HepG2 (cell line): Measurements from ENCODE around the gene CABLES1. TPM values are rescaled to one million over a fixed set of nuclear protein-coding genes. Genes with fewer than 3 reads are reported as not detected.

ENCODE experiments used
- ATAC-seq: fragments of 200-7000 bp; cut with Tn5 transposase; 3 replicates; pipeline ENCODE4 v1.9.1; 2020; ENCODE audit warnings: mild to moderate bottlenecking, moderate library complexity
- BruUV-seq: library from RNA; stranded (reverse); fragments of 400-500 nt; replicated peaks from 2 replicates; lab custom pipeline; 2021; lab: Mats Ljungman, UMichigan
- CTCF ChIA-PET: fragments of 300-600 bp; formaldehyde crosslinking; extraction: SDS; loops from one replicate; lab custom pipeline; 2021; ENCODE audit warnings: low total read pairs, inconsistent platforms, low intra/inter-chr PET ratio; lab: Yijun Ruan, JAX
- POLR2A ChIA-PET: fragments of 350-600 bp; sonication (Branson Sonifier 250); formaldehyde crosslinking; loops from one replicate; lab custom pipeline; 2020; ENCODE audit warnings: antibody characterized with exemption, inconsistent platforms; lab: Yijun Ruan, JAX
- DNase-seq: peaks from one replicate; pipeline ENCODE4 v3.0.0-alpha.2; 2015; ENCODE audit warnings: low spot score
- FAIRE-seq: peaks from 3 replicates; lab custom pipeline; 2011; peaks lifted over from hg19 to GRCh38; lab: Jason Lieb, UNC
- H2AFZ ChIP-seq: one replicate; pipeline ENCODE4 v1.6.1; 2011; ENCODE audit warnings: low read length, inconsistent platforms
- H3K27ac ChIP-seq: fragments of 300-600 bp; 3 replicates; pipeline ENCODE4 v1.8.0; 2011; ENCODE audit warnings: mixed run types, mild to moderate bottlenecking, mixed read lengths, low read length, inconsistent platforms; ENCODE audit not compliant: insufficient read depth; ENCODE audit errors: extremely low read length
- H3K27me3 ChIP-seq, 2 experiments: fragments of 200-600 bp in 1 of 2; 2 replicates in 1 of 2; 3 replicates in 1 of 2; pipeline versions ENCODE4 v1.6.0 to v1.8.0; 2011; ENCODE audit warnings: low read length in 2 of 2, mild to moderate bottlenecking in 2 of 2, moderate library complexity in 2 of 2, inconsistent platforms in 1 of 2; ENCODE audit not compliant: insufficient read depth in 2 of 2, control insufficient read depth in 1 of 2
- H3K36me3 ChIP-seq, 2 experiments: fragments of 200-600 bp in 1 of 2; replicated peaks in 1 of 2; 2 replicates in 1 of 2; 3 replicates in 1 of 2; pipeline versions ENCODE4 v1.5.1 to v1.8.0; 2011; ENCODE audit warnings: low read length in 2 of 2, inconsistent platforms in 1 of 2; ENCODE audit not compliant: insufficient read depth in 2 of 2, control insufficient read depth in 1 of 2
- H3K4me1 ChIP-seq: 2 replicates; pipeline ENCODE4 v1.5.1; 2012; ENCODE audit warnings: low read length, inconsistent platforms; ENCODE audit not compliant: insufficient read depth
- H3K4me2 ChIP-seq: 2 replicates; pipeline ENCODE4 v1.6.0; 2011; ENCODE audit warnings: low read depth, low read length, inconsistent platforms
- H3K4me3 ChIP-seq, 3 experiments: fragments of 200-600 bp in 1 of 3; sonication (generic), shearing (Covaris generic) in 1 of 3; replicated peaks in 1 of 3; 2 replicates each; pipeline ENCODE4 v1.5.1; 2011 to 2016; ENCODE audit warnings: low read length in 3 of 3, inconsistent platforms in 2 of 3, low read depth in 2 of 3, mild to moderate bottlenecking in 2 of 3, control low read depth in 1 of 3, mixed read lengths in 1 of 3; ENCODE audit not compliant: insufficient read depth in 1 of 3
- H3K79me2 ChIP-seq: one replicate; pipeline ENCODE4 v1.6.1; 2011; ENCODE audit warnings: low read length, inconsistent platforms; ENCODE audit not compliant: insufficient read depth
- H3K9ac ChIP-seq: 2 replicates; pipeline ENCODE4 v1.6.0; 2011; ENCODE audit warnings: mild to moderate bottlenecking, low read depth, low read length, inconsistent platforms; ENCODE audit not compliant: insufficient read depth
- H3K9me3 ChIP-seq: 2 replicates; pipeline ENCODE4 v1.5.1; 2012; ENCODE audit warnings: mild to moderate bottlenecking, low read length
- H4K20me1 ChIP-seq: 2 replicates; pipeline ENCODE4 v1.6.0; 2011; ENCODE audit warnings: inconsistent platforms, mild to moderate bottlenecking, low read length, moderate library complexity; ENCODE audit not compliant: insufficient read depth
- ATF7-NPFF ChIP-seq: sonication (generic); formaldehyde crosslinking; IDR thresholded peaks from 2 replicates; pipeline ENCODE4 v1.8.1; 2023; ENCODE audit warnings: mild to moderate bottlenecking, low read depth, missing genetic modification reagents, moderate library complexity
- ELF4 ChIP-seq: sonication (generic); formaldehyde crosslinking; IDR thresholded peaks from 2 replicates; pipeline ENCODE4 v1.5.0; 2020; ENCODE audit warnings: missing genetic modification reagents, mild to moderate bottlenecking, moderate library complexity, borderline replicate concordance
- GABPB1 ChIP-seq: IDR thresholded peaks from 2 replicates; pipeline ENCODE4 v1.6.1; 2016; ENCODE audit warnings: mild to moderate bottlenecking, missing genetic modification reagents, moderate library complexity, missing compliant biosample characterization
- GPN1 ChIP-seq: sonication (generic); formaldehyde crosslinking; IDR thresholded peaks from 2 replicates; pipeline ENCODE4 v1.5.1; 2020; ENCODE audit warnings: missing genetic modification reagents, borderline replicate concordance
- GTF2F1 ChIP-seq: fragments of 150-350 bp; IDR thresholded peaks from 2 replicates; pipeline ENCODE4 v1.6.1; 2014; ENCODE audit warnings: low read length
- HDAC6 ChIP-seq: fragments of 200-600 bp; sonication (generic); IDR thresholded peaks from 2 replicates; pipeline ENCODE4 v1.7.0; 2017; ENCODE audit warnings: mild to moderate bottlenecking, antibody characterized with exemption, low read length, low read depth
- HHEX ChIP-seq: IDR thresholded peaks from 2 replicates; pipeline ENCODE4 v1.6.1; 2016; ENCODE audit warnings: control low read depth
- REST ChIP-seq, 2 experiments: IDR thresholded peaks; 2 replicates each; pipeline ENCODE4 v1.6.1; 2011 to 2012; ENCODE audit warnings: low read length in 2 of 2, borderline replicate concordance in 1 of 2, low read depth in 1 of 2, mild to moderate bottlenecking in 1 of 2, moderate library complexity in 1 of 2
- ZNF317 ChIP-seq: sonication (generic); formaldehyde crosslinking; IDR thresholded peaks from 2 replicates; pipeline ENCODE4 v1.5.0; 2020; ENCODE audit warnings: mild to moderate bottlenecking, missing genetic modification reagents
- ZNF552 ChIP-seq: sonication (generic); formaldehyde crosslinking; IDR thresholded peaks from 2 replicates; pipeline ENCODE4 v1.9.0; 2022; ENCODE audit warnings: missing genetic modification reagents, mild to moderate bottlenecking, borderline replicate concordance
- ZNF761 ChIP-seq: sonication (generic); formaldehyde crosslinking; conservative IDR thresholded peaks from 2 replicates; pipeline ENCODE4 v1.4.0; 2020; ENCODE audit warnings: mild to moderate bottlenecking, missing genetic modification reagents
- ZNF790 ChIP-seq: sonication (generic); formaldehyde crosslinking; IDR thresholded peaks from 2 replicates; pipeline ENCODE4 v1.8.0; 2022; ENCODE audit warnings: missing genetic modification reagents, mild to moderate bottlenecking, borderline replicate concordance
- WGBS: methylation state at CpG from one replicate; pipeline ENCODE4 v1.1.6; 2017; ENCODE audit warnings: low lambda C conversion rate; 5-methylcytosine and 5-hydroxymethylcytosine counted together
- in situ Hi-C: cut with HindIII; loops from 2 replicates; pipeline ENCODE4 v1.10.0; 2017; ENCODE audit warnings: low pct_unique_long_range_greater_than_20kb; ENCODE audit not compliant: extremely low pct_ligation_motif_present
- intact Hi-C: fragments of 100-400 bp; cut with micrococcal nuclease; formaldehyde crosslinking; loops from one replicate; pipeline ENCODE4 v1.10.0; 2022; ENCODE audit not compliant: unreplicated experiment
- polyA plus RNA-seq, 8 experiments: library from polyadenylated mRNA; depleted of rRNA in 3 of 8; stranded (reverse) in 7 of 8; unstranded in 1 of 8; fragments of >200 nt; fragmentation: Illumina TruSeq in 4 of 8; extraction: Trizol in 4 of 8; gene quantifications; 2 replicates each; pipeline versions ENCODE4 v1.2.1 to v1.2.3, GENCODE V29; 2011 to 2016; ENCODE audit warnings: low read depth in 4 of 8, missing spikeins in 1 of 8, mixed read lengths in 1 of 8; ENCODE audit not compliant: insufficient read depth in 1 of 8
- total RNA-seq, 5 experiments: library from RNA; depleted of rRNA; stranded (reverse); fragments of >200 nt; fragmentation: Illumina TruSeq; extraction: Trizol; gene quantifications; 2 replicates each; pipeline ENCODE4 v1.2.3, GENCODE V29; 2016; ENCODE audit warnings: low read depth in 1 of 5
- TF ChIP-seq, protein P1 (sequence below): sonication (generic); formaldehyde crosslinking; IDR thresholded peaks from 2 replicates; pipeline ENCODE4 v1.4.0; 2020; ENCODE audit warnings: missing genetic modification reagents, borderline replicate concordance

Gene CABLES1
- total and polyA plus RNA-seq, 2 of the 13 experiments (the other 11 are each of a cell fraction or from before 2014, with no cell fraction given), result 14.7 to 25.8 TPM

DNA sequence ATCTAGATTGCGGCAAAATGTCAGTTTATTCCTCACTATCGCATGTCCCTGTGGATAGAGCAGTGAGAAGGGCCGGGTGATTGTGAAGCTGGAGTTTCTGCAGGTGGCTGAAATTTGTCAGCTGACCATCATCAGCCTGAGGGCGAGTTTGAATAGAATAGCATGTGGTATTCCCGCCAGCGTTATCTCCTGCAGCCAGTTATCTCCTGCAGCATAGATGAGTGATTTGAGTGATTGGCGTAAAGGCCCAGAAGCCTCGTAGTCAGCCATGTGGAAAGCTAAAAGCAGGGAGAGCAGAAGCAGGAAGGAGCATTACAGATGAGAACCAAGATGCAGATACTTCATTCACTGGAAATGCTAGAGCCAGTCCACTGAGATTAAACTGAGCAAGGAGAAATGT is 65.5 kb downstream of the CABLES1 start:
- H3K27ac ChIP-seq, result no peak overlapping the region
- no peak for FAIRE-seq
- in situ Hi-C loops, result no loop called here
- no peak for DNase-seq
- H2AFZ ChIP-seq, result no peak overlapping the region
- no peaks in the 10 kb centered on the region for H3K4me1 ChIP-seq
- CTCF ChIA-PET, result no interaction called here
- WGBS, result 96% methylated on average over 8 of the region's 8 CpGs
- no peaks in the 10 kb centered on the region for H3K27me3 ChIP-seq
- intact Hi-C loops, result no loop called here
- TF ChIP-seq GPN1 (CRISPR knock-in tag), result no peak
- no peak for TF ChIP-seq ZNF790
- no peak for TF ChIP-seq ZNF761 (CRISPR knock-in tag)
- no peak overlapping the region for H3K4me3 ChIP-seq
- H3K79me2 ChIP-seq, result no peaks in the 10 kb centered on the region
- H3K9me3 ChIP-seq, result no peaks in the 10 kb centered on the region
- H4K20me1 ChIP-seq, result no peaks in the 10 kb centered on the region; the same call in 1 of the 2 replicates
- no peak overlapping the region for H3K4me2 ChIP-seq
- BruUV-seq, result no TSS peak
- ATAC-seq, result no peak
- POLR2A ChIA-PET, result no interaction called here
- H3K9ac ChIP-seq, result no peak overlapping the region
- H3K36me3 ChIP-seq, result peaks cover 1 to 55% of the 10 kb centered on the region in 2 experiments; a peak in 4 of 5 replicates

- intact Hi-C loops, result no loop called here
- TF ChIP-seq HHEX (CRISPR knock-in tag), result no peak
- TF ChIP-seq, protein P1, sequence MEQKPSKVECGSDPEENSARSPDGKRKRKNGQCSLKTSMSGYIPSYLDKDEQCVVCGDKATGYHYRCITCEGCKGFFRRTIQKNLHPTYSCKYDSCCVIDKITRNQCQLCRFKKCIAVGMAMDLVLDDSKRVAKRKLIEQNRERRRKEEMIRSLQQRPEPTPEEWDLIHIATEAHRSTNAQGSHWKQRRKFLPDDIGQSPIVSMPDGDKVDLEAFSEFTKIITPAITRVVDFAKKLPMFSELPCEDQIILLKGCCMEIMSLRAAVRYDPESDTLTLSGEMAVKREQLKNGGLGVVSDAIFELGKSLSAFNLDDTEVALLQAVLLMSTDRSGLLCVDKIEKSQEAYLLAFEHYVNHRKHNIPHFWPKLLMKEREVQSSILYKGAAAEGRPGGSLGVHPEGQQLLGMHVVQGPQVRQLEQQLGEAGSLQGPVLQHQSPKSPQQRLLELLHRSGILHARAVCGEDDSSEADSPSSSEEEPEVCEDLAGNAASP (CRISPR knock-in tag), result no peak
- TF ChIP-seq ZNF317 (CRISPR knock-in tag), result no peak
- TF ChIP-seq GABPB1 (CRISPR knock-in tag), result no peak
- no peak for TF ChIP-seq REST (IDR thresholded peaks at IDR 0.05; ENCODE audit: borderline replicate concordance in 1 of 2, low read depth in 1 of 2, low read length in 2 of 2)
- no peak for TF ChIP-seq ELF4
- no peak for TF ChIP-seq ZNF552 (CRISPR knock-in tag)
- TF ChIP-seq HDAC6, result no peak
- no peak for TF ChIP-seq ATF7-NPFF
- no peak for TF ChIP-seq GTF2F1
These were observed 66.5 kb downstream of the CABLES1 start for GRCh38 chr18:23201741-23202140.

More at GRCh38 chr18:23201741-23202140, 66.5 kb downstream of the CABLES1 start:
- ATAC-seq (no peak), FAIRE-seq (no peak), DNase-seq (no peak)
- in situ Hi-C loops, result no loop called here
- Histone ChIP-seq H3K4me1 (no peaks in the 10 kb centered on the region), H3K27me3 (no peaks in the 10 kb centered on the region), H3K9ac (no peak overlapping the region), H3K4me3 (no peak overlapping the region), H2AFZ (no peak overlapping the region), H3K27ac (no peak overlapping the region), H3K4me2 (no peak overlapping the region), H3K9me3 (no peaks in the 10 kb centered on the region), H3K79me2 (no peaks in the 10 kb centered on the region), H4K20me1 (no peaks in the 10 kb centered on the region; the same call in 1 of the 2 replicates), H3K36me3 (peaks cover 5 to 47% of the 10 kb centered on the region in 2 experiments)
- WGBS, result over 99% methylated on average over 10 of the region's 10 CpGs
- BruUV-seq, result no TSS peak
- POLR2A ChIA-PET, result no interaction called here
- CTCF ChIA-PET, result no interaction called here
